Fibroblast of lung (primary cell): ENCODE results near the gene RERE. TPM values are rescaled to one million over a fixed set of nuclear protein-coding genes. Genes with fewer than 3 reads are reported as not detected.

Experiments
- DNase-seq, 2 donors: peaks; one replicate each; pipeline versions ENCODE4 v3.0.0 to v3.0.0-alpha.2; 2010; ENCODE audit warnings: low read depth in 2 of 2
- H2AFZ ChIP-seq: 2 replicates; pipeline ENCODE4 v1.5.1; 2012; ENCODE audit warnings: low read length, control low read depth, inconsistent platforms
- H3K27ac ChIP-seq: 2 replicates; pipeline ENCODE4 v1.5.1; 2011; ENCODE audit warnings: low read length, control low read depth; ENCODE audit not compliant: insufficient read depth
- H3K27me3 ChIP-seq: 2 replicates; pipeline ENCODE4 v1.5.1; 2011; ENCODE audit warnings: mild to moderate bottlenecking, low read length; ENCODE audit not compliant: control insufficient read depth, insufficient read depth
- H3K36me3 ChIP-seq: 2 replicates; pipeline ENCODE4 v1.5.1; 2011; ENCODE audit warnings: low read length; ENCODE audit not compliant: control insufficient read depth, insufficient read depth
- H3K4me1 ChIP-seq: 2 replicates; pipeline ENCODE4 v1.5.1; 2011; ENCODE audit warnings: low read length; ENCODE audit not compliant: control insufficient read depth, insufficient read depth; ENCODE audit errors: extremely low read depth
- H3K4me2 ChIP-seq: 2 replicates; pipeline ENCODE4 v1.5.1; 2011; ENCODE audit warnings: low read length, control low read depth; ENCODE audit not compliant: insufficient read depth; ENCODE audit errors: extremely low read depth
- H3K4me3 ChIP-seq, 4 experiments: fragments of 200-600 bp in 1 of 4; sonication (generic) in 1 of 4; replicated peaks in 1 of 4; 2 replicates each; pipeline ENCODE4 v1.5.1; 2011 to 2016; ENCODE audit warnings: low read length in 4 of 4, low read depth in 3 of 4, mild to moderate bottlenecking in 3 of 4, control low read depth in 2 of 4, inconsistent platforms in 1 of 4, mixed read lengths in 1 of 4; ENCODE audit not compliant: insufficient read depth in 1 of 4; ENCODE audit errors: control extremely low read depth in 1 of 4
- H3K79me2 ChIP-seq: 2 replicates; pipeline ENCODE4 v1.5.1; 2012; ENCODE audit warnings: mild to moderate bottlenecking, low read length, inconsistent platforms; ENCODE audit not compliant: control insufficient read depth, insufficient read depth
- H3K9ac ChIP-seq: 2 replicates; pipeline ENCODE4 v1.5.1; 2011; ENCODE audit warnings: mild to moderate bottlenecking, low read length, control low read depth; ENCODE audit not compliant: insufficient read depth
- H3K9me3 ChIP-seq: 2 replicates; pipeline ENCODE4 v1.5.1; 2012; ENCODE audit warnings: low read depth, low read length; ENCODE audit not compliant: control insufficient read depth, insufficient read depth
- H4K20me1 ChIP-seq: 2 replicates; pipeline ENCODE4 v1.5.1; 2011; ENCODE audit warnings: low read length; ENCODE audit not compliant: control insufficient read depth, insufficient read depth; ENCODE audit errors: extremely low read depth
- CTCF ChIP-seq, 2 donors: IDR thresholded peaks in 1 of 2; conservative IDR thresholded peaks in 1 of 2; 1 replicate in 1 of 2; 2 replicates in 1 of 2; pipeline ENCODE4 v1.5.1; 2011 to 2012; ENCODE audit warnings: low read length in 2 of 2, control low read depth in 1 of 2, inconsistent platforms in 1 of 2, low read depth in 1 of 2, mild to moderate bottlenecking in 1 of 2
- EZH2 ChIP-seq: IDR thresholded peaks from 2 replicates; pipeline ENCODE4 v1.5.1; 2012; ENCODE audit warnings: low read length, control low read depth, mild to moderate bottlenecking; ENCODE audit errors: missing control alignments
- polyA plus RNA-seq, 2 donors: library from polyadenylated mRNA; depleted of rRNA in 1 of 2; stranded (reverse) in 1 of 2; unstranded in 1 of 2; fragments of >200 nt; gene quantifications; 2 replicates each; pipeline ENCODE4 v1.2.1, GENCODE V29; 2011 to 2012; ENCODE audit warnings: missing spikeins in 1 of 2
- total RNA-seq: library from RNA; depleted of rRNA; stranded (reverse); fragments of >200 nt; gene quantifications from 2 replicates; pipeline ENCODE4 v1.2.1, GENCODE V29; 2014

RERE gene
- total and polyA plus RNA-seq, 2 donors (not counting 1 experiment from before 2014, with no cell fraction given): 3.7 to 51.0 TPM

- Histone ChIP-seq H3K4me2 (no peak overlapping the region), H3K79me2 (no peaks in the 10 kb centered on the region), H3K9ac (no peak overlapping the region), H3K36me3 (no peaks in the 10 kb centered on the region), H3K4me1 (no peaks in the 10 kb centered on the region), H3K9me3 (no peaks in the 10 kb centered on the region), H4K20me1 (no peaks in the 10 kb centered on the region), H3K4me3 (no peak overlapping the region), H3K27ac (no peak overlapping the region), H2AFZ (no peak overlapping the region), H3K27me3 (no peaks in the 10 kb centered on the region)
- TF ChIP-seq EZH2 (no peak), CTCF (conservative IDR thresholded peaks at IDR 0.05 in 1 of 2, IDR thresholded peaks at IDR 0.05 in 1 of 2; ENCODE audit: low read depth in 1 of 2, low read length in 2 of 2) (no peak)
- no peak for DNase-seq
These were observed 84.0 kb downstream of the RERE start for GRCh38 chr1:8733484-8733883.

- Histone ChIP-seq H3K27me3 (no peaks in the 10 kb centered on the region), H4K20me1 (no peaks in the 10 kb centered on the region), H3K79me2 (no peaks in the 10 kb centered on the region), H3K4me2 (no peak overlapping the region), H3K9ac (no peak overlapping the region), H3K27ac (no peak overlapping the region), H3K9me3 (no peaks in the 10 kb centered on the region), H2AFZ (no peak overlapping the region), H3K4me3 (no peak overlapping the region), H3K4me1 (no peaks in the 10 kb centered on the region), H3K36me3 (no peaks in the 10 kb centered on the region)
- no peak for DNase-seq
- TF ChIP-seq CTCF (conservative IDR thresholded peaks at IDR 0.05 in 1 of 2, IDR thresholded peaks at IDR 0.05 in 1 of 2; ENCODE audit: low read depth in 1 of 2, low read length in 2 of 2) (no peak), EZH2 (no peak)
These were observed 86.3 kb downstream of the RERE start for GRCh38 chr1:8731162-8731561.

- no peaks in the 10 kb centered on the region for H4K20me1 ChIP-seq
- H3K9ac ChIP-seq: no peak overlapping the region
- H2AFZ ChIP-seq: no peak overlapping the region
These were observed 89.0 kb downstream of the RERE start for GRCh38 chr1:8728464-8728863.

More at GRCh38 chr1:8728464-8728863, 89.0 kb downstream of the RERE start:
- H3K79me2 ChIP-seq: no peaks in the 10 kb centered on the region
- no peak for TF ChIP-seq EZH2
- no peak for TF ChIP-seq CTCF (conservative IDR thresholded peaks at IDR 0.05 in 1 of 2, IDR thresholded peaks at IDR 0.05 in 1 of 2; ENCODE audit: low read depth in 1 of 2, low read length in 2 of 2)
- H3K27me3 ChIP-seq: no peaks in the 10 kb centered on the region
- H3K4me2 ChIP-seq: no peak overlapping the region
- H3K9me3 ChIP-seq: no peaks in the 10 kb centered on the region
- no peak overlapping the region for H3K27ac ChIP-seq
- no peaks in the 10 kb centered on the region for H3K4me1 ChIP-seq
- no peak overlapping the region for H3K4me3 ChIP-seq
- no peaks in the 10 kb centered on the region for H3K36me3 ChIP-seq
- no peak for DNase-seq
